ENCODE results near the gene LIPT1.

The LIPT1 gene

DNA sequence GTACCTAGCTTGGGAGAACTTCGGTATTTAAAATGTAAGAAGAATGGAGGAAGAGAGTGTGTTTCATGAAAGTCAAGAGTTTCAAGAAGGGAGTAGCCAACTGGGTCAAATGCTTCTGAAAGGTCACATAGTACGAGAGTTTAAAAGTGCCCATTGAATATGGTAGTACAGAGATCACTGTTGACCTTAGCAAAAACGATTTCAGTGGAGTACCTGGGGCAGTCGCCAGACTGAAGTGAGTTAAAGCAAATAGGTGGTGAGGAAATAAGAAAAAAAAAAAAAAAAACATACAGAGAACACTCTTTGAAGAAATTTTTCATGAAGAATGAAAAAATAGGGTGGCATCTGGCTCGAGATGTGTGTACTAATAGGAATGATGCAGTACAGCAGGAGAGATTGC is 11.5 kb downstream of the LIPT1 start:
- Histone ChIP-seq H3K9me3 (ENCODE audit: insufficient read depth, low read length) (no peaks in the 10 kb centered on the region), H3K27me3 (ENCODE audit: low read length) (no peaks in the 10 kb centered on the region), H3K4me2 (ENCODE audit: low read depth, low read length, poor library complexity, severe bottlenecking) (no peak overlapping the region), H3K9me2 (replicated peaks; ENCODE audit: insufficient read depth, low read length) (no peaks in the 10 kb centered on the region), H3K4me3 (ENCODE audit: insufficient read depth, low read length, poor library complexity, severe bottlenecking) (no peak overlapping the region), H4K20me1 (ENCODE audit: low read depth, low read length) (no peaks in the 10 kb centered on the region), H3K27ac (ENCODE audit: low read depth, low read length) (no peak overlapping the region), H3K36me3 (ENCODE audit: low read length) (peaks cover 22% of the 10 kb centered on the region), H3F3A (ENCODE audit: insufficient read depth) (0 out of 2 replicates have a peak, but pooled peaks cover 3% of the 10 kb centered on the region), H2AFZ (ENCODE audit: low read depth, low read length, severe bottlenecking) (no peak overlapping the region), H3K9ac (ENCODE audit: low read length) (no peak overlapping the region), H3K79me2 (ENCODE audit: insufficient read depth, low read length) (no peaks in the 10 kb centered on the region)
- TF ChIP-seq EZH2phosphoT487 (conservative IDR thresholded peaks at IDR 0.05; ENCODE audit: low read length) (no peak), CTCF (IDR thresholded peaks at IDR 0.05; ENCODE audit: insufficient read depth, low read length, poor library complexity, severe bottlenecking) (no peak)

GRCh38 chr2:99169534-99169933 is 14.8 kb downstream of the LIPT1 start:
- H3K36me3 ChIP-seq (ENCODE audit: low read length) = peaks cover 24% of the 10 kb centered on the region
- no peak overlapping the region for H2AFZ ChIP-seq (ENCODE audit: low read depth, low read length, severe bottlenecking)
- H3K9me2 ChIP-seq (replicated peaks; ENCODE audit: insufficient read depth, low read length) = no peaks in the 10 kb centered on the region
- H3K79me2 ChIP-seq (ENCODE audit: insufficient read depth, low read length) = peaks cover 9% of the 10 kb centered on the region; the same call in 1 of the 2 replicates
- H3K27ac ChIP-seq (ENCODE audit: low read depth, low read length) = no peak overlapping the region
- no peaks in the 10 kb centered on the region for H4K20me1 ChIP-seq (ENCODE audit: low read depth, low read length)
- no peaks in the 10 kb centered on the region for H3K27me3 ChIP-seq (ENCODE audit: low read length)
- no peak overlapping the region for H3K4me3 ChIP-seq (ENCODE audit: insufficient read depth, low read length, poor library complexity, severe bottlenecking)
- peaks cover 6% of the 10 kb centered on the region; the same call in 1 of the 2 replicates for H3F3A ChIP-seq (ENCODE audit: insufficient read depth)
- H3K9me3 ChIP-seq (ENCODE audit: insufficient read depth, low read length) = no peaks in the 10 kb centered on the region
- no peak overlapping the region for H3K9ac ChIP-seq (ENCODE audit: low read length)
- no peak overlapping the region for H3K4me2 ChIP-seq (ENCODE audit: low read depth, low read length, poor library complexity, severe bottlenecking)
- TF ChIP-seq CTCF (IDR thresholded peaks at IDR 0.05; ENCODE audit: insufficient read depth, low read length, poor library complexity, severe bottlenecking) (no peak), EZH2phosphoT487 (conservative IDR thresholded peaks at IDR 0.05; ENCODE audit: low read length) (no peak)

DNA sequence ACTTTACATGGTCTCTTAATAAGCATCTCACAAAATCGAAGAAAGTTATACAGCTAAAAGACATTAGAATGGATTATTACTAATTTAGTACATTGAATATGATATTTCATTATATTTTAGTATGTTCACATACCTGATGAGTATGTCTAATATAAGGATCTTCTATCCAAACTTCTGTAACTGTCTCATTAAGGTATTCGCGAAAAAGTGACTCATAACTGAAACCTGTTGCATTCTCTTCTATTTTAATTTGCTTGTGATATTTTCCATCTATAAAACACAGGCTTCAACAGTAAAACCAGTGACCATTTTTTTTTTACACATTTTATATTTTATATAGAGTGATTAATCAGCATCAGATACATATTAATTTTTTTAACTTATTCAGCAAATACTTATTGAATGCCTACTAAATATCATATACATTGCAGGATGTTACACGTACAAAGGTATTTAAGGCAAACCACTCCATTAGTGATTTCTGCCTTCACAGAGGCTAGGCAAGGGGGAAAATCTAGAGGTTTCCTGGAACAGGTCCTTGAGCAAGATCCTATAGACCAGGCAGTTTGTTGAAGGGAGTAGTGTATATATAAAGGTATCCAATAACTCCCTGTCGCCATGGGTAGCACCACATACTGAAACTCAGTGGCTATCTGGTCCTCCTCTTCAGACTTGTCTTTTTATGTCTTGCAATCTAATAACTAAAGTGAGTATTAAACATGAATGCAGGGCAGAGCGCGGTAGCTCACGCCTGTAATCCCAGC is 16.8 kb downstream of the LIPT1 start:
- Histone ChIP-seq H3F3A (ENCODE audit: insufficient read depth) (peaks cover 6% of the 10 kb centered on the region; the same call in 1 of the 2 replicates), H3K27ac (ENCODE audit: low read depth, low read length) (no peak overlapping the region), H3K27me3 (ENCODE audit: low read length) (no peaks in the 10 kb centered on the region), H3K9me2 (replicated peaks; ENCODE audit: insufficient read depth, low read length) (no peaks in the 10 kb centered on the region), H3K4me3 (ENCODE audit: insufficient read depth, low read length, poor library complexity, severe bottlenecking) (no peak overlapping the region), H3K9me3 (ENCODE audit: insufficient read depth, low read length) (no peaks in the 10 kb centered on the region), H3K9ac (ENCODE audit: low read length) (no peak overlapping the region), H3K79me2 (ENCODE audit: insufficient read depth, low read length) (peaks cover 22% of the 10 kb centered on the region), H4K20me1 (ENCODE audit: low read depth, low read length) (no peaks in the 10 kb centered on the region), H3K4me2 (ENCODE audit: low read depth, low read length, poor library complexity, severe bottlenecking) (no peak overlapping the region), H3K36me3 (ENCODE audit: low read length) (peaks cover 24% of the 10 kb centered on the region), H2AFZ (ENCODE audit: low read depth, low read length, severe bottlenecking) (no peak overlapping the region)
- no peak for TF ChIP-seq CTCF (IDR thresholded peaks at IDR 0.05; ENCODE audit: insufficient read depth, low read length, poor library complexity, severe bottlenecking)
- no peak for TF ChIP-seq EZH2phosphoT487 (conservative IDR thresholded peaks at IDR 0.05; ENCODE audit: low read length)
